OCI-M2 (cell line): ENCODE data around the gene KLHL10.
"Not testable (repeated sequence)": the region's sequence is repeated elsewhere in the genome, so short reads cannot be mapped to it uniquely, and the experiment has no call there.

Source experiments
- DNase-seq: peaks from one replicate; lab custom pipeline; 2025; ENCODE audit not compliant: unreplicated experiment; lab: John Stamatoyannopoulos, UW

The KLHL10 gene

GRCh38 chr17:41849251-41849990 lies 11.8 kb downstream of the KLHL10 start:
- no peak for DNase-seq

- DNase-seq, result not testable (repeated sequence)
These were observed 13.8 kb downstream of the KLHL10 start for GRCh38 chr17:41851382-41851781.

- no peak for DNase-seq
These were observed 22.8 kb downstream of the KLHL10 start for GRCh38 chr17:41860254-41860931.

- DNase-seq, result no peak
These were observed 25.6 kb downstream of the KLHL10 start for GRCh38 chr17:41863074-41863848.

GRCh38 chr17:41864498-41864835 lies 26.8 kb downstream of the KLHL10 start:
- no peak for DNase-seq

GRCh38 chr17:41864836-41865595 lies 27.4 kb downstream of the KLHL10 start, which contains the start of gene KLHL11:
Gene KLHL11, minus strand, starts transcription at chr17:41865423. Its CDS starts 53 bp downstream, at chr17:41865370.
- peak; percentile 35 for DNase-seq

GRCh38 chr17:41865596-41865893 lies 27.9 kb downstream of the KLHL10 start:
- DNase-seq, result no peak

- DNase-seq, result no peak
These were observed 30.9 kb downstream of the KLHL10 start for GRCh38 chr17:41868568-41868967.

- DNase-seq, result no peak
These were observed 31.8 kb downstream of the KLHL10 start for GRCh38 chr17:41869426-41869825.

- no peak for DNase-seq
These were observed 32.5 kb downstream of the KLHL10 start for GRCh38 chr17:41870097-41870496.

- DNase-seq, result no peak
These were observed 33.0 kb downstream of the KLHL10 start for GRCh38 chr17:41870627-41871026.

GRCh38 chr17:41871789-41872188 lies 34.2 kb downstream of the KLHL10 start:
- no peak for DNase-seq

- no peak for DNase-seq
These were observed 36.1 kb downstream of the KLHL10 start for GRCh38 chr17:41873559-41874292.

GRCh38 chr17:41874293-41874670 lies 36.7 kb downstream of the KLHL10 start:
- not testable (repeated sequence) for DNase-seq

GRCh38 chr17:41880130-41880529 lies 42.5 kb downstream of the KLHL10 start:
- no peak for DNase-seq

GRCh38 chr17:41882756-41883155 lies 45.1 kb downstream of the KLHL10 start:
- no peak for DNase-seq

- no peak for DNase-seq
These were observed 48.1 kb downstream of the KLHL10 start for GRCh38 chr17:41885733-41886132.

GRCh38 chr17:41888332-41888965 lies 50.8 kb downstream of the KLHL10 start:
- DNase-seq, result no peak

- DNase-seq, result no peak
These were observed 53.8 kb downstream of the KLHL10 start for GRCh38 chr17:41891135-41892020.
